H1 (cell line): Measurements from ENCODE around the gene EIF4ENIF1. TPM values are rescaled to one million over a fixed set of nuclear protein-coding genes. Genes with fewer than 3 reads are reported as not detected.

ENCODE experiments used
- CTCF ChIA-PET: fragments of 300-600 bp; sonication (Branson Sonifier 250); formaldehyde crosslinking; loops from one replicate; lab custom pipeline; 2021; ENCODE audit not compliant: partially characterized antibody; lab: Charles Lee
- POLR2A ChIA-PET: fragments of 300-600 bp; sonication (Branson Sonifier 250); formaldehyde crosslinking; loops from one replicate; lab custom pipeline; 2021; ENCODE audit warnings: inconsistent platforms; ENCODE audit not compliant: partially characterized antibody; lab: Charles Lee
- DNase-seq, 2 experiments: peaks; one replicate each; pipeline versions ENCODE4 v3.0.0 to v3.0.0-alpha.2; 2010 to 2022; ENCODE audit warnings: low spot score in 2 of 2, low read depth in 1 of 2, mixed read lengths in 1 of 2
- FAIRE-seq: peaks from 2 replicates; lab custom pipeline; 2011; peaks lifted over from hg19 to GRCh38; lab: Jason Lieb, UNC
- H2AFZ ChIP-seq: 2 replicates; pipeline ENCODE4 v1.8.1; 2012; ENCODE audit warnings: low read length, inconsistent platforms
- H2AK5ac ChIP-seq: 2 replicates; pipeline ENCODE4 v1.6.1; 2013; ENCODE audit warnings: low read depth, low read length
- H2BK120ac ChIP-seq: replicated peaks from 2 replicates; pipeline ENCODE3; 2013; ENCODE audit warnings: low read depth, low read length, inconsistent platforms
- H2BK12ac ChIP-seq: 2 replicates; pipeline ENCODE4 v1.6.1; 2013; ENCODE audit warnings: low read depth, low read length
- H2BK15ac ChIP-seq: 2 replicates; pipeline ENCODE4 v1.6.1; 2013; ENCODE audit warnings: low read length
- H2BK20ac ChIP-seq: 2 replicates; pipeline ENCODE4 v1.6.1; 2013; ENCODE audit warnings: low read length
- H2BK5ac ChIP-seq: 2 replicates; pipeline ENCODE4 v1.6.1; 2013; ENCODE audit warnings: low read depth, low read length
- H3K14ac ChIP-seq: 2 replicates; pipeline ENCODE4 v1.6.1; 2013; ENCODE audit warnings: inconsistent platforms; ENCODE audit not compliant: insufficient read length
- H3K18ac ChIP-seq: 2 replicates; pipeline ENCODE4 v1.6.1; 2013; ENCODE audit warnings: low read length; ENCODE audit errors: extremely low read depth
- H3K23ac ChIP-seq: 2 replicates; pipeline ENCODE4 v1.6.1; 2013; ENCODE audit warnings: inconsistent platforms; ENCODE audit not compliant: insufficient read length
- H3K23me2 ChIP-seq: 2 replicates; pipeline ENCODE4 v1.6.1; 2013; ENCODE audit warnings: low read depth, low read length
- H3K27ac ChIP-seq: 2 replicates; pipeline ENCODE4 v1.6.1; 2011; ENCODE audit warnings: low read depth, low read length, inconsistent platforms
- H3K27me3 ChIP-seq, 4 experiments: replicated peaks in 1 of 4; 1 replicate in 1 of 4; 2 replicates in 3 of 4; pipeline versions ENCODE4 v1.6.1 to v1.8.1; 2011 to 2013; ENCODE audit warnings: low read length in 3 of 4, mild to moderate bottlenecking in 3 of 4, inconsistent platforms in 2 of 4, mixed read lengths in 2 of 4, moderate library complexity in 1 of 4; ENCODE audit not compliant: control insufficient read depth in 3 of 4, insufficient read depth in 3 of 4; ENCODE audit errors: extremely low read depth in 1 of 4
- H3K36me3 ChIP-seq, 4 experiments: 2 replicates each; pipeline versions ENCODE4 v1.6.1 to v1.8.1; 2011 to 2013; ENCODE audit warnings: mild to moderate bottlenecking in 4 of 4, low read length in 3 of 4, moderate library complexity in 2 of 4, control low read depth in 1 of 4, inconsistent platforms in 1 of 4; ENCODE audit not compliant: insufficient read depth in 4 of 4, control insufficient read depth in 2 of 4
- H3K4ac ChIP-seq: replicated peaks from 2 replicates; pipeline ENCODE3; 2013; ENCODE audit warnings: low read length, low read depth, mixed read lengths, inconsistent platforms; ENCODE audit not compliant: insufficient read length
- H3K4me1 ChIP-seq, 4 experiments: replicated peaks in 1 of 4; 1 replicate in 1 of 4; 2 replicates in 3 of 4; pipeline versions ENCODE4 v1.6.1 to v1.8.1; 2011 to 2013; ENCODE audit warnings: low read length in 3 of 4, inconsistent platforms in 2 of 4, mixed read lengths in 1 of 4; ENCODE audit not compliant: insufficient read depth in 4 of 4, control insufficient read depth in 3 of 4
- H3K4me2 ChIP-seq, 2 experiments: 2 replicates each; pipeline versions ENCODE4 v1.6.1 to v1.8.1; 2011 to 2013; ENCODE audit warnings: low read depth in 2 of 2, low read length in 2 of 2, control low read depth in 1 of 2, inconsistent platforms in 1 of 2, mild to moderate bottlenecking in 1 of 2; ENCODE audit not compliant: insufficient read depth in 1 of 2
- H3K4me3 ChIP-seq, 4 experiments: fragments of 200-600, 300-600 bp in 1 of 4; sonication (generic), shearing (Covaris generic), sonication (Bioruptor Twin) in 1 of 4; 2 replicates each; pipeline versions ENCODE4 v1.5.1 to v1.8.1; 2011 to 2016; ENCODE audit warnings: low read length in 4 of 4, low read depth in 3 of 4, control low read depth in 2 of 4, inconsistent platforms in 2 of 4, mild to moderate bottlenecking in 2 of 4, mixed read lengths in 1 of 4, moderate library complexity in 1 of 4; ENCODE audit not compliant: insufficient read depth in 2 of 4; ENCODE audit errors: extremely low read depth in 1 of 4
- H3K56ac ChIP-seq: replicated peaks from 2 replicates; pipeline ENCODE3; 2013; ENCODE audit warnings: low read depth, mild to moderate bottlenecking, mixed read lengths, low read length, inconsistent platforms; ENCODE audit not compliant: insufficient read length
- H3K79me1 ChIP-seq: 2 replicates; pipeline ENCODE4 v1.6.1; 2013; ENCODE audit warnings: low read depth, low read length, control low read depth
- H3K79me2 ChIP-seq, 2 experiments: 2 replicates each; pipeline versions ENCODE4 v1.6.1 to v1.8.1; 2012 to 2013; ENCODE audit warnings: low read length in 2 of 2, mild to moderate bottlenecking in 2 of 2, inconsistent platforms in 1 of 2; ENCODE audit not compliant: insufficient read depth in 2 of 2, control insufficient read depth in 1 of 2
- H3K9ac ChIP-seq, 4 experiments: replicated peaks in 1 of 4; 1 replicate in 1 of 4; 2 replicates in 3 of 4; pipeline versions ENCODE4 v1.6.1 to v1.8.1; 2011 to 2013; ENCODE audit warnings: low read depth in 3 of 4, low read length in 3 of 4, control low read depth in 2 of 4, mild to moderate bottlenecking in 2 of 4, moderate library complexity in 2 of 4, inconsistent platforms in 1 of 4; ENCODE audit errors: extremely low read depth in 1 of 4
- H3K9me3 ChIP-seq, 2 experiments: 2 replicates each; pipeline versions ENCODE4 v1.6.1 to v1.8.1; 2012 to 2013; ENCODE audit warnings: mild to moderate bottlenecking in 2 of 2, moderate library complexity in 2 of 2, control low read depth in 1 of 2, inconsistent platforms in 1 of 2, low read depth in 1 of 2, low read length in 1 of 2, mixed read lengths in 1 of 2; ENCODE audit not compliant: insufficient read depth in 2 of 2
- H4K20me1 ChIP-seq, 2 experiments: replicated peaks in 1 of 2; 2 replicates each; pipeline versions ENCODE3 to v1.8.1; 2011 to 2013; ENCODE audit warnings: inconsistent platforms in 2 of 2, low read length in 2 of 2, mild to moderate bottlenecking in 1 of 2; ENCODE audit not compliant: insufficient read depth in 2 of 2, control insufficient read depth in 1 of 2
- H4K5ac ChIP-seq: 2 replicates; pipeline ENCODE4 v1.6.1; 2013; ENCODE audit warnings: low read length, low read depth, mixed read lengths, inconsistent platforms; ENCODE audit not compliant: insufficient read length
- H4K8ac ChIP-seq: 2 replicates; pipeline ENCODE4 v1.8.0; 2013; ENCODE audit warnings: mild to moderate bottlenecking, moderate library complexity, low read length, inconsistent platforms; ENCODE audit not compliant: insufficient read depth; ENCODE audit errors: extremely low read depth
- H4K91ac ChIP-seq: replicated peaks from 2 replicates; pipeline ENCODE3; 2013; ENCODE audit warnings: low read length, mixed read lengths, inconsistent platforms; ENCODE audit not compliant: insufficient read length
- MAFK ChIP-seq: IDR thresholded peaks from 2 replicates; pipeline ENCODE4 v1.6.1; 2012; ENCODE audit warnings: low read depth, mild to moderate bottlenecking, improper control_type of control experiment, low read length
- SUZ12 ChIP-seq: fragments of 200-600 bp; sonication (generic); IDR thresholded peaks from 2 replicates; pipeline ENCODE4 v1.6.1; 2012; ENCODE audit warnings: mild to moderate bottlenecking, inconsistent platforms, low read length, moderate library complexity, mixed read lengths
- WGBS, 2 experiments: shearing (Covaris generic) in 1 of 2; methylation state at CpG; one replicate each; pipeline versions ENCODE4 v1.1.6 to v1.1.7; 2013 to 2015; ENCODE audit warnings: low lambda C conversion rate in 2 of 2, mixed read lengths in 2 of 2, inconsistent platforms in 1 of 2, low coverage in 1 of 2, missing lambda C conversion rate in 1 of 2; ENCODE audit not compliant: insufficient replicate concordance in 2 of 2, insufficient coverage in 1 of 2, insufficient read length in 1 of 2; ENCODE audit errors: extremely low coverage in 1 of 2, missing lambda C conversion rate in 1 of 2; 5-methylcytosine and 5-hydroxymethylcytosine counted together
- polyA plus RNA-seq, 7 experiments: library from polyadenylated mRNA; depleted of rRNA in 3 of 7; stranded (reverse) in 5 of 7; unstranded in 2 of 7; fragments of >200 nt in 5 of 7; fragments of 200-250 nt in 2 of 7; gene quantifications; 1 replicate in 5 of 7; 2 replicates in 1 of 7; 4 replicates in 1 of 7; pipeline versions ENCODE4 v1.2.1 to v1.2.3, GENCODE V29; 2011 to 2013; ENCODE audit warnings: missing spikeins in 2 of 7, mixed read lengths in 2 of 7
- total RNA-seq: library from RNA; stranded (reverse); fragmentation: NEBNext Ultra II Directional; extraction: Animal tissue kit (Norgen Biotek cat#: 25700); gene quantifications from 2 replicates; pipeline ENCODE4 v1.2.1, GENCODE V29; 2021

Gene EIF4ENIF1
- total and polyA plus RNA-seq, 2 of the 8 experiments (the other 6 are each of a cell fraction or from before 2014, with no cell fraction given): 21.9 to 23.6 TPM

GRCh38 chr22:31446767-31447166 lies 42.9 kb downstream of the EIF4ENIF1 start:
- no peak for FAIRE-seq
- H3K36me3 ChIP-seq: peaks cover 7 to 19% (median 12%) of the 10 kb centered on the region in 4 experiments
- CTCF ChIA-PET: interaction anchor here (1.4 to 2.1 kb wide), 2 partner anchors 8 to 21 kb away, joined by 4 to 7 read pairs; no protein-coding TSS in a partner anchor

More at GRCh38 chr22:31446767-31447166, 42.9 kb downstream of the EIF4ENIF1 start:
- H2AK5ac ChIP-seq: no peak overlapping the region
- no peak overlapping the region for H3K14ac ChIP-seq
- no peak overlapping the region for H3K4me3 ChIP-seq
- no peaks in the 10 kb centered on the region for H3K9me3 ChIP-seq
- 88% methylated on average over 2 of the region's 2 CpGs; no CpG with 5 or more reads in 1 of the 2 experiments for WGBS, 2 experiments
- no peak overlapping the region for H2BK5ac ChIP-seq
- H3K23ac ChIP-seq: no peak overlapping the region
- H2AFZ ChIP-seq: no peak overlapping the region
- H3K56ac ChIP-seq: no peak overlapping the region
- POLR2A ChIA-PET: interaction anchor here (0.9 to 3.8 kb wide), 2 partner anchors 9 to 13 kb away, joined by 3 to 15 read pairs; no protein-coding TSS in a partner anchor
- peaks cover 0 to 3% of the 10 kb centered on the region in 2 experiments for H4K20me1 ChIP-seq
- no peaks in the 10 kb centered on the region for H3K23me2 ChIP-seq
- no peak overlapping the region for H3K4me2 ChIP-seq
- H4K5ac ChIP-seq: no peak overlapping the region
- H3K79me2 ChIP-seq: no peaks in the 10 kb centered on the region
- H3K9ac ChIP-seq: no peak overlapping the region
- H3K4me1 ChIP-seq: no peaks in the 10 kb centered on the region
- H2BK15ac ChIP-seq: no peak overlapping the region
- peaks cover 0 to 1% (median 0%) of the 10 kb centered on the region in 4 experiments; a peak in 1 of 7 replicates for H3K27me3 ChIP-seq
- no peak overlapping the region for H2BK12ac ChIP-seq
- no peaks in the 10 kb centered on the region for H3K79me1 ChIP-seq
- TF ChIP-seq SUZ12 (no peak), MAFK (peak; percentile 75)
- H3K27ac ChIP-seq: no peak overlapping the region
- no peak for DNase-seq
- no peak overlapping the region for H3K18ac ChIP-seq
- H3K4ac ChIP-seq: no peak overlapping the region
- no peak overlapping the region for H4K8ac ChIP-seq
- no peak overlapping the region for H2BK120ac ChIP-seq
- H4K91ac ChIP-seq: no peak overlapping the region
- no peak overlapping the region for H2BK20ac ChIP-seq
